ENCODE data around the gene PPP4R2.
A peak's percentile ranks its signal among the peaks of the same experiment; 100 is the strongest.

PPP4R2 gene

GRCh38 chr3:73071952-73072351 is 75.3 kb downstream of the PPP4R2 start:
- DNase-seq, result no peak

- no peak for DNase-seq
Observed at GRCh38 chr3:73072634-73073033, 76.0 kb downstream of the PPP4R2 start.

- no peak for DNase-seq
Observed at GRCh38 chr3:73073091-73073707, 76.6 kb downstream of the PPP4R2 start.

- no peak for DNase-seq
Observed at GRCh38 chr3:73074781-73075180, 78.2 kb downstream of the PPP4R2 start.

GRCh38 chr3:73080216-73080966 is 83.8 kb downstream of the PPP4R2 start:
- no peak for DNase-seq

GRCh38 chr3:73081140-73081539 is 84.5 kb downstream of the PPP4R2 start:
- DNase-seq, result no peak

- DNase-seq, result no peak
Observed at GRCh38 chr3:73084170-73084569, 87.6 kb downstream of the PPP4R2 start.

- no peak for DNase-seq
Observed at GRCh38 chr3:73086071-73086494, 89.5 kb downstream of the PPP4R2 start.

- no peak for DNase-seq
Observed at GRCh38 chr3:73094129-73094528, 97.5 kb downstream of the PPP4R2 start.

- no peak for DNase-seq
Observed at GRCh38 chr3:73094951-73095350, 98.3 kb downstream of the PPP4R2 start.

GRCh38 chr3:73096169-73096568 is 99.6 kb downstream of the PPP4R2 start:
- DNase-seq, result no peak

- no peak for DNase-seq
Observed at GRCh38 chr3:73098026-73098425, 101.4 kb downstream of the PPP4R2 start.

GRCh38 chr3:73098873-73099272 is 102.3 kb downstream of the PPP4R2 start:
- DNase-seq, result no peak

- peak; percentile 1 for DNase-seq
Observed at GRCh38 chr3:73100741-73101559, 104.3 kb downstream of the PPP4R2 start.

- no peak for DNase-seq
Observed at GRCh38 chr3:73101881-73102280, 105.3 kb downstream of the PPP4R2 start.

- DNase-seq, result no peak
Observed at GRCh38 chr3:73107215-73107614, 110.6 kb downstream of the PPP4R2 start.

- no peak for DNase-seq
Observed at GRCh38 chr3:73107676-73108187, 111.1 kb downstream of the PPP4R2 start.

- DNase-seq, result no peak
Observed at GRCh38 chr3:73108750-73109149, 112.1 kb downstream of the PPP4R2 start.

GRCh38 chr3:73110530-73110929 is 113.9 kb downstream of the PPP4R2 start:
- no peak for DNase-seq

GRCh38 chr3:73114711-73115110 is 118.1 kb downstream of the PPP4R2 start:
- DNase-seq, result no peak

GRCh38 chr3:73115806-73116205 is 119.2 kb downstream of the PPP4R2 start:
- no peak for DNase-seq

Measured in NCI-H187 treated with DMSO at 0.1 percent for 48 hours (cell line).